GM12874 (cell line): ENCODE data around the gene UBR4.

Source experiments
- CTCF ChIP-seq: IDR thresholded peaks from 2 replicates; pipeline ENCODE4 v1.5.1; 2011; ENCODE audit warnings: low read depth, mild to moderate bottlenecking, control low read depth, low read length, moderate library complexity; ENCODE audit not compliant: insufficient read depth

UBR4 gene

GRCh38 chr1:19140465-19140864 is 69.6 kb downstream of the UBR4 start:
- TF ChIP-seq CTCF: no peak

- no peak for TF ChIP-seq CTCF
Measured at GRCh38 chr1:19139711-19140110, 70.4 kb downstream of the UBR4 start.

GRCh38 chr1:19138958-19139581 is 71.0 kb downstream of the UBR4 start:
- TF ChIP-seq CTCF: no peak

- no peak for TF ChIP-seq CTCF
Measured at GRCh38 chr1:19138331-19138730, 71.7 kb downstream of the UBR4 start.

- TF ChIP-seq CTCF: no peak
Measured at GRCh38 chr1:19137158-19137557, 72.9 kb downstream of the UBR4 start.

- no peak for TF ChIP-seq CTCF
Measured at GRCh38 chr1:19133360-19133759, 76.7 kb downstream of the UBR4 start.

GRCh38 chr1:19130468-19130867 is 79.6 kb downstream of the UBR4 start:
- no peak for TF ChIP-seq CTCF
